CD8-positive, alpha-beta memory T cell (primary cell): Measurements from ENCODE around the gene ANKRD1. TPM values are rescaled to one million over a fixed set of nuclear protein-coding genes. Genes with fewer than 3 reads are reported as not detected.

ENCODE experiments used
- CTCF ChIA-PET: fragments of 350-600 bp; sonication (Branson Sonifier 250); formaldehyde crosslinking; loops from one replicate; lab custom pipeline; 2021; ENCODE audit warnings: antibody characterized with exemption; lab: Charles Lee
- POLR2A ChIA-PET: fragments of 350-600 bp; sonication (Branson Sonifier 250); formaldehyde crosslinking; loops from one replicate; lab custom pipeline; 2021; ENCODE audit warnings: antibody characterized with exemption; lab: Charles Lee
- DNase-seq, 5 donors: peaks; one replicate each; pipeline versions ENCODE4 v3.0.0 to v3.0.0-alpha.2; 2020 to 2022; ENCODE audit warnings: mixed read lengths in 1 of 5
- H3K27ac ChIP-seq: one replicate; pipeline ENCODE4 v1.7.0; 2013; ENCODE audit warnings: low read depth, mild to moderate bottlenecking, low read length, moderate library complexity
- H3K27me3 ChIP-seq: 2 replicates; pipeline ENCODE4 v1.7.0; 2013; ENCODE audit warnings: low read length, mild to moderate bottlenecking; ENCODE audit not compliant: insufficient read depth, poor library complexity, severe bottlenecking
- H3K36me3 ChIP-seq: 2 replicates; pipeline ENCODE4 v1.7.0; 2013; ENCODE audit warnings: mild to moderate bottlenecking, low read length, moderate library complexity; ENCODE audit not compliant: insufficient read depth
- H3K4me1 ChIP-seq: 2 replicates; pipeline ENCODE4 v1.7.0; 2013; ENCODE audit warnings: mild to moderate bottlenecking, low read length, moderate library complexity; ENCODE audit not compliant: insufficient read depth
- H3K4me3 ChIP-seq: 2 replicates; pipeline ENCODE4 v1.7.0; 2013; ENCODE audit warnings: mild to moderate bottlenecking, low read length
- H3K9me3 ChIP-seq: 2 replicates; pipeline ENCODE4 v1.7.0; 2013; ENCODE audit warnings: mild to moderate bottlenecking, low read length
- H3K27ac Mint-ChIP-seq, 8 donors: one replicate each; pipeline ENCODE4 v1.8.0; 2020 to 2021; ENCODE audit warnings: mixed read lengths in 8 of 8, mild to moderate bottlenecking in 6 of 8, inconsistent platforms in 3 of 8, moderate library complexity in 3 of 8
- H3K27me3 Mint-ChIP-seq, 2 donors: one replicate each; pipeline ENCODE4 v1.8.0; 2020 to 2021; ENCODE audit warnings: mixed read lengths in 2 of 2, mild to moderate bottlenecking in 1 of 2, moderate library complexity in 1 of 2
- H3K36me3 Mint-ChIP-seq, 3 donors: one replicate each; pipeline ENCODE4 v1.8.0; 2020 to 2021; ENCODE audit warnings: mixed read lengths in 3 of 3, inconsistent platforms in 1 of 3, mild to moderate bottlenecking in 1 of 3
- H3K4me1 Mint-ChIP-seq, 3 donors: one replicate each; pipeline ENCODE4 v1.8.0; 2020 to 2021; ENCODE audit warnings: mixed read lengths in 3 of 3, inconsistent platforms in 1 of 3, mild to moderate bottlenecking in 1 of 3
- H3K4me3 Mint-ChIP-seq, 7 donors: one replicate each; pipeline ENCODE4 v1.8.0; 2020 to 2021; ENCODE audit warnings: mixed read lengths in 7 of 7, mild to moderate bottlenecking in 6 of 7, moderate library complexity in 4 of 7, inconsistent platforms in 2 of 7
- H3K9me3 Mint-ChIP-seq, 5 donors: one replicate each; pipeline ENCODE4 v1.8.0; 2020 to 2022; ENCODE audit warnings: mixed read lengths in 5 of 5, mild to moderate bottlenecking in 3 of 5, moderate library complexity in 2 of 5, inconsistent platforms in 1 of 5
- polyA plus RNA-seq: library from polyadenylated mRNA; unstranded; fragments of 300-500 nt; fragmentation: Illumina TruSeq; gene quantifications from one replicate; pipeline ENCODE4 v1.2.3, GENCODE V29; 2021
- total RNA-seq, 2 experiments: library from RNA; stranded (reverse); gene quantifications; one replicate each; pipeline ENCODE4 v1.2.3, GENCODE V29; 2021

Gene ANKRD1
- total and polyA plus RNA-seq, 3 experiments from 2014 or later, result not detected

GRCh38 chr10:90964781-90965465, 44.0 kb upstream of the ANKRD1 start:
- no peak overlapping the region for H3K4me3 Mint-ChIP-seq
- CTCF ChIA-PET, result interaction anchor here (0.6 kb wide), 1 partner anchor 53 kb away, joined by 3 read pairs; no protein-coding TSS in a partner anchor

GRCh38 chr10:90963331-90963730, 42.4 kb upstream of the ANKRD1 start:
- Mint-ChIP-seq H3K27ac (no peak overlapping the region), H3K4me3 (no peak overlapping the region), H3K36me3 (no peaks in the 10 kb centered on the region), H3K4me1 (no peaks in the 10 kb centered on the region), H3K9me3 (no peaks in the 10 kb centered on the region), H3K27me3 (peaks cover 7 to 10% of the 10 kb centered on the region in 2 donors)
- no peaks in the 10 kb centered on the region for H3K36me3 ChIP-seq
- no peaks in the 10 kb centered on the region for H3K27me3 ChIP-seq
- no peaks in the 10 kb centered on the region for H3K9me3 ChIP-seq
- no peak for DNase-seq
- CTCF ChIA-PET, result no interaction called here
- POLR2A ChIA-PET, result no interaction called here
- no peak overlapping the region for H3K4me3 ChIP-seq
- H3K4me1 ChIP-seq, result no peaks in the 10 kb centered on the region
- no peak overlapping the region for H3K27ac ChIP-seq

More at GRCh38 chr10:90964781-90965465, 44.0 kb upstream of the ANKRD1 start:
- H3K27ac ChIP-seq, result no peak overlapping the region
- Mint-ChIP-seq H3K27me3 (peaks cover 7 to 14% of the 10 kb centered on the region in 2 donors), H3K27ac (no peak overlapping the region), H3K36me3 (no peaks in the 10 kb centered on the region), H3K9me3 (no peaks in the 10 kb centered on the region), H3K4me1 (no peaks in the 10 kb centered on the region)
- POLR2A ChIA-PET, result no interaction called here
- DNase-seq, result no peak
- no peaks in the 10 kb centered on the region for H3K4me1 ChIP-seq
- no peaks in the 10 kb centered on the region for H3K9me3 ChIP-seq
- no peak overlapping the region for H3K4me3 ChIP-seq
- H3K36me3 ChIP-seq, result no peaks in the 10 kb centered on the region
- no peaks in the 10 kb centered on the region for H3K27me3 ChIP-seq

- no peak overlapping the region for H3K27ac ChIP-seq
- Mint-ChIP-seq H3K36me3 (no peaks in the 10 kb centered on the region), H3K27ac (no peak overlapping the region), H3K4me1 (no peaks in the 10 kb centered on the region), H3K9me3 (no peaks in the 10 kb centered on the region), H3K27me3 (peaks cover 3 to 18% of the 10 kb centered on the region in 2 donors), H3K4me3 (no peak overlapping the region)
- no peaks in the 10 kb centered on the region for H3K9me3 ChIP-seq
- ChIA-PET CTCF (no interaction called here), POLR2A (no interaction called here)
- no peaks in the 10 kb centered on the region for H3K4me1 ChIP-seq
- no peak overlapping the region for H3K4me3 ChIP-seq
- DNase-seq, result no peak
- H3K27me3 ChIP-seq, result no peaks in the 10 kb centered on the region
- H3K36me3 ChIP-seq, result no peaks in the 10 kb centered on the region
These were observed 39.5 kb upstream of the ANKRD1 start for GRCh38 chr10:90960355-90960814.

DNA sequence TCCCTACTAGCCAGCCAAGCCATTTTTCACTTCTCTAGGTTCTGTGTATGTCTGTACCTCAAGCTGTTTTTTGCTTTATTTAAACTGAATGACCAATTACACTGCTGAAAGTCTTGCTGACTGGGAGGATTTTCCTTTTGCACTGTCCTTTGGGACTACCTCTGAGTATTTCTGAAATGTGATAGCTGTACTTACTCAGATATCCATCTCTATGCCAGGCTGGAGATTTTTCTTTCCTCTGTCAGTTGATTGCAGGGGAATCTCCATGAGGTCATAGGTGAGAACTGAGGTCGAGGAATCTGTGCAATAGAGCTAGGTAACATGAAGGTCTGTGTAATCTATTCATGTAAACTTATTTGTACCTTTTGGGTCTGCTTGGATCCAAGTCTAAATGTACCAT, 38.9 kb upstream of the ANKRD1 start:
- Histone ChIP-seq H3K4me1 (no peaks in the 10 kb centered on the region), H3K27ac (no peak overlapping the region), H3K9me3 (no peaks in the 10 kb centered on the region), H3K27me3 (no peaks in the 10 kb centered on the region), H3K36me3 (no peaks in the 10 kb centered on the region), H3K4me3 (no peak overlapping the region)
- Mint-ChIP-seq H3K27ac (no peak overlapping the region), H3K36me3 (no peaks in the 10 kb centered on the region), H3K4me1 (no peaks in the 10 kb centered on the region), H3K9me3 (no peaks in the 10 kb centered on the region), H3K27me3 (peaks cover 3 to 23% of the 10 kb centered on the region in 2 donors), H3K4me3 (no peak overlapping the region)
- ChIA-PET POLR2A (no interaction called here), CTCF (no interaction called here)
- no peak for DNase-seq

- Histone ChIP-seq H3K4me1 (no peaks in the 10 kb centered on the region), H3K27ac (no peak overlapping the region), H3K27me3 (no peaks in the 10 kb centered on the region), H3K4me3 (no peak overlapping the region), H3K9me3 (no peaks in the 10 kb centered on the region), H3K36me3 (no peaks in the 10 kb centered on the region)
- ChIA-PET CTCF (no interaction called here), POLR2A (no interaction called here)
- Mint-ChIP-seq H3K4me1 (no peaks in the 10 kb centered on the region), H3K9me3 (no peaks in the 10 kb centered on the region), H3K4me3 (no peak overlapping the region), H3K36me3 (no peaks in the 10 kb centered on the region), H3K27ac (no peak overlapping the region), H3K27me3 (peaks cover 5 to 26% of the 10 kb centered on the region in 2 donors)
- DNase-seq, result no peak
These were observed 37.9 kb upstream of the ANKRD1 start for GRCh38 chr10:90958781-90959180.

DNA sequence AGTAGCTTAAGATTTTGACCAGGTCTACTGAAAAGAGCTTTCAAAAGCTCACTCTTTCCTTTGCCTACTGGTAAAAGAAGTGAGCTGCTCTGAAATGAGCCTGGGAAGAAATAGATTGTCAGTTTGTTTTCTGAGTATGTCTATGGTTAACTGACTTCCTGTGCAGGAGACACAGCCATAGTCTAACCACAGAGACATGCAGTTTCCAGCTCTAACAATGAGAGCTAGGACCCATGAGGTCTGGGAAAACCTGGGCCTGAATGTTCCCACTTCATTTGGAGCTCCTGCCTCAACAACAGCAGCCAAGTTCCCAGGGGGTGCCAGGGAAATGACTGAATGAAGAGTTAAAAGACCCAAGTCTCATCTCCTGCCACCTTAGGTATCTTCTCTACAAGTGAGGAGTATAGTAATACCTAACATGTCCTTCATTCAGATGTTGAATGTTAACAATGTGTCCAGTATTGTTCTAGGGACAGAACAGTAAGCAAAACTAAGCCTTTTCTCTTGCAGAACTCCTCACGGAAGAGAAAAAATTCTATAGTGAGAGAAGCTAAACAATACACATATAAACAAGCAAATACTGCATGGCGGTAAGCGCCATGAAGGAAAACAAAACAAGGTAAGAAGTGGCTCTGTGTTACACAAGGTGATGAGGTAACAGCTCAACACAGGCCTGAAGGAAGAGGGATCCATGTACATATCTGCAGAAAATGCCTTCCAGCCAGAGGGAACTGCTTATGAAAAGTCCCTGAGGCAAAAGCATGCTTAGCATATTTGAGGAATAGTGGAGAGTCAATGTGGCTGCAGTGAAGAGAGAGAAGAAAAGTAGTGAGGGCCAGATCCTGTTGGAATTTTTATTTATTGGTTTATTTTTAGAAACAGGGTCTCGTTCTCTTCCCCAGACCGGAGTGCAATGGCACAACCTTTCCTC, 26.4 kb upstream of the ANKRD1 start:
- H3K27me3 ChIP-seq, result no peaks in the 10 kb centered on the region
- no peaks in the 10 kb centered on the region for H3K9me3 Mint-ChIP-seq
- peaks cover 8% of the 10 kb centered on the region for H3K4me1 ChIP-seq
- no peak for DNase-seq
- H3K27ac ChIP-seq, result no peak overlapping the region
- H3K9me3 ChIP-seq, result no peaks in the 10 kb centered on the region
- peaks cover 0 to 8% (median 6%) of the 10 kb centered on the region in 3 donors for H3K4me1 Mint-ChIP-seq
- H3K36me3 Mint-ChIP-seq, result no peaks in the 10 kb centered on the region
- ChIA-PET CTCF (no interaction called here), POLR2A (no interaction called here)
- no peak overlapping the region for H3K4me3 Mint-ChIP-seq
- H3K36me3 ChIP-seq, result no peaks in the 10 kb centered on the region
- peak overlapping the region in 1 of 8 donors; percentile 61 for H3K27ac Mint-ChIP-seq
- peaks cover 0 to 1% of the 10 kb centered on the region in 2 donors for H3K27me3 Mint-ChIP-seq
- H3K4me3 ChIP-seq, result no peak overlapping the region

- H3K27ac Mint-ChIP-seq, result no peak overlapping the region
- no peaks in the 10 kb centered on the region for H3K27me3 ChIP-seq
- no peaks in the 10 kb centered on the region for H3K9me3 Mint-ChIP-seq
- peaks cover 0 to 1% of the 10 kb centered on the region in 2 donors for H3K27me3 Mint-ChIP-seq
- no peak overlapping the region for H3K27ac ChIP-seq
- H3K36me3 ChIP-seq, result no peaks in the 10 kb centered on the region
- no peaks in the 10 kb centered on the region for H3K9me3 ChIP-seq
- peaks cover 8% of the 10 kb centered on the region for H3K4me1 ChIP-seq
- ChIA-PET POLR2A (no interaction called here), CTCF (no interaction called here)
- H3K4me3 ChIP-seq, result no peak overlapping the region
- peaks cover 0 to 8% (median 6%) of the 10 kb centered on the region in 3 donors for H3K4me1 Mint-ChIP-seq
- H3K4me3 Mint-ChIP-seq, result no peak overlapping the region
- no peaks in the 10 kb centered on the region for H3K36me3 Mint-ChIP-seq
- no peak for DNase-seq
These were observed 24.7 kb upstream of the ANKRD1 start for GRCh38 chr10:90945491-90946070.

DNA sequence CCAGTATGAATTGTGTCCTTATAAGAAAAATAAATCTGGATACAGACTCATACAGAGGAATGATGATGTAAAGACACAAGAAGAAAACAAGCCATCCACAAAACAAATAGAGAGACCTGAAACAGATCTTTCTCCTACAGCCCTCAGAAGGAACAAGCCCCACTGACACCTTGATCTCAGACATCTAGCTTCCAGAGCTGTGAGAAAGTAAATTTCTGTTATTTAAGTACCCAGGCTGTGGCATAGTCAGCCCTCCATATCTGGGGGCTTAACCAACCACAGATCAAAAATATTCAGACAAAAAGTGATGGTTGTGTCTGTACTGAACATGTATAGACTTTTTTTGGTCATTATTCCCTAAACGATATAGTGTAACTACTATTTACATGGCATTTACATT, 23.9 kb upstream of the ANKRD1 start:
- peaks cover 0 to 1% of the 10 kb centered on the region in 2 donors for H3K27me3 Mint-ChIP-seq

More for the DNA sequence above, 23.9 kb upstream of the ANKRD1 start:
- H3K27me3 ChIP-seq, result no peaks in the 10 kb centered on the region
- POLR2A ChIA-PET, result no interaction called here
- no peaks in the 10 kb centered on the region for H3K36me3 Mint-ChIP-seq
- no peaks in the 10 kb centered on the region for H3K9me3 ChIP-seq
- DNase-seq, result no peak
- H3K4me1 ChIP-seq, result peaks cover 8% of the 10 kb centered on the region
- no peak overlapping the region for H3K4me3 ChIP-seq
- CTCF ChIA-PET, result no interaction called here
- H3K27ac Mint-ChIP-seq, result no peak overlapping the region
- H3K9me3 Mint-ChIP-seq, result no peaks in the 10 kb centered on the region
- peaks cover 0 to 8% (median 6%) of the 10 kb centered on the region in 3 donors for H3K4me1 Mint-ChIP-seq
- no peaks in the 10 kb centered on the region for H3K36me3 ChIP-seq
- no peak overlapping the region for H3K27ac ChIP-seq
- H3K4me3 Mint-ChIP-seq, result no peak overlapping the region
